HUDEP-2 (cell line): ENCODE data around the gene KCNJ12.

Experiments
- DNase-seq, 76 experiments: peaks; one replicate each; lab custom pipeline; 2025; ENCODE audit not compliant: unreplicated experiment in 76 of 76; lab: John Stamatoyannopoulos, UW

KCNJ12 gene

DNA sequence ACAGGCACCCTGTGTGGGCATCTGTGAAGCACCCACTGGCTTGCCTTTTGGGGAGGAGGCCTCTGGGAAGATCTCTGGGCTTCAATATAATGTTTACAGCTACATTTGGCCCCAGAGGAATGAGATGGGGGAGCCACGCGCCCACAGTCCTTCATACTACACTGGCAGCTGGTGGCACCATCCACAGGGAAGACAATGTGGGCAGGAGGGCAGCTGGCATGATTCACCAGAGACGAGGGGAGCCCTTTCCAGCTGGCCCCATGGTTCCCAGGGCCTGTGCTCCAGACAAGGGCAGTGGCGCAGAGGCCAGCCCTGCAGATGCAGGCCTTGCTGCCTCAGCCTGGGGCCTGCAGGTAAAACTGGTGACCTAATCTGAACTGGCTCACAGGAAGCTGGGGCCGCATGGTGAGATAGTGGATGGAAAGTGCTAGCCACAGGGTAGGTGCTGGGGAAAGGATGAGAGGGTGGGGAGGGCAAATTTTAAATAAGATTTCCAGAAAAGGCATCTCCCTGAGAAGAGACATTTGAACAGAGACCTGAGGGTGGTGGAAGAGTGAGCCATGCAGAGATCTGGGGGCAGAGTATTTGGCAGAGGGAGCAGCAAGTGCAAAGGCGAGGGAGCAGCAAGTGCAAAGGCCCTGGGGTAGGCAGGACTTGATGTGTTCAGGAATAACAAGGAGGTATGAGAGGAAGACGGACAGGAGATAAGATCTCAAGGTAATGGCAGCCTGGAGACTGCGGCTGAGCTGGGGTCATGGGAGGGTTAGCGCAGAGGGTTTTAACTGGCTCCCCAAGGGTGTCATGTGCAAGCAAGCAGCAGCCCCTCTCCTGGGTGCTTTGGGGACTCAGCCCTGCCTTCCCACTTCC, 12.1 kb upstream of the KCNJ12 start:
- no peak for DNase-seq

DNA sequence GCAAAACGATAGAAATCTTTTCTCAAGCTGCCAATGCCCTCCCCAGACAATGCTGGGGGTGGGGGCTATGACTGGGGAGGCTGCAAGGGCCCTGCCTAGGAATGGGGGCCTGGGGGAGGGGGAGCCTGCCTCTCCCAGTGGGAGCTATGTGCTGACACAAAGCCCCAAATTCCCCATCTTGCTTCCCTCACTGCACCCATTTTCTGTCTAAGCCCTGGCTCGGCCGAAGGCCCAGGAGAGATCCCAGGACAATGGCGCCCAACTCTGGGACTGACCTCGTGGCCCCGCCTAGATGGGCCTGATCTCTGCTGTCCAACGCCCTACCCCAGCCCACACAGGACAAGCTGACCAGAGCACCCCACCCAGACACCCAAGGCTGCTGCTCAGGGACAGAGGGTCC, 11.1 kb upstream of the KCNJ12 start:
- DNase-seq: no peak

DNA sequence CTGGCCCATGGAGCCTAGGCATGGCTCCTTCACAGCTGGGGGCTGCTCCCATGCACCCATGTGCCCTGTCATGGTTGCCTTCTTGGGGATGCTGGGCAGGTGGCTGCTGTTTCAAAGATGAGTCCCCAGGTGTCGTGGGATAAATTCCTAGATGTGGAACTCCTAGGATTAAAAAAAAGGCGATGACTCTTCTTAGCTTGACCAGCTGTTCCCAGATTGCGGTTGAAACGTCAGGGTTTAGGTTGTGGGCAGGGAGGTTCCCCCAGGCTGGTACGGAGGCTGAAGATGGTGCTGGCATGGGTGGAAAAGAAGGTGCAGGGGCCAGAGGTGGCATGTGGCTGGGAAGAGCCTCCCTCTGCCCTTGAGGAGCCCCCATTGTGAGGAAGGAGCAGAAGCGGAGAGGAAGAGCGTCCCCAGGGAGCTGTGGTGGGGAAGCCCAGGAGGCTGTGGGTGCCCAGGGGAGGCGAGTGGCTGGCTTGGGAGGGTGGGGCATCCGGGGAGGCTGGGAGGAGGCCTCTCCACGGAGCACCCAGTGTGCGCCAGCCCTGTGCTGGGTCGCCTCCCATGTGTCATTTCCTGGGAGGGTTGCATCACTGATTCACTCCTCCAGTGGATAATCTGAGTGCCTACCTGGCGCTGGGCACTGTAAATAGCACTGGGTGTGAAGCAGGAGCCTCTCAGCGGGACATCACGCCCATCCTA, 7.5 kb upstream of the KCNJ12 start:
- DNase-seq: peak in 2 of 76 experiments; percentile 8 to 18

DNA sequence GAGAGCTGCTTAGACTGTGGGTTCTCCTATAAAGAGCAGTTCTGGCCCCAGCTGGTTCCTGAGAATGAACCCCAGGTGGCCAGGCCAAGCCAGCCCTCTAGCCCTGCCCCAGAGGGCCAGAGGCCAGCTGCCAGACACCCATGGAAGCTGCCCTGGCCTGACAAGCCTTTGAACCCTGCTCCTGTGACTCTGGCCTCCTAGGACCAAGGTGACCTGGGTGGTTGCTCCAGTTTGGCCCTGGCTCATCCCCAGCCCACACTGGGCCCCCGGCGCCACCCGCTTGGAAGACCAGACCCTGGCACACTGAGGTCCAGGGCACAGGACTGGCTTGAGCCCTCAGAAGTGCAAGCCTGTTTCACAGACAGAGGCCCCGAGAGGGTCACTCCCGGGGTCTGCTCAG, 6.8 kb upstream of the KCNJ12 start:
- DNase-seq: no peak

DNA sequence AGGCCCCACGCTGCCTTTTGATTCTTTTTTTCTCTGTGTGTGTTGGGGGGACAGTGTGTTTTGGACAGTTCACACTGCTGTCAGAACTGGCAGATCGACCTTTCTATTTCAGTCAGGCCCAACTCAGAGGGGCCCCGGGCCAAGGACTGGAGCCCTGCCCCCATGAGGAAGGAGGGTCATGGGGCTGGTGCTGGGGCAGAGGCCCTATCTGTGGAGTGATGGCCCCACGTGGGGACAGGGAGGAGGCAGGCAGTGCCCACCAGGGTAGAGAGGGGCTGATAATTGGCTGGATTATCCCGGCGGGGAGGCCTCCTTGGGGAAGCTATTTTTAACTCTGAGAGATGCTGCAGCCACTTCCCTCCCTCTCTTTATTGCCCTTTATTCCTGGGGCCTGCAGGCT, 5.7 kb upstream of the KCNJ12 start:
- no peak for DNase-seq

DNA sequence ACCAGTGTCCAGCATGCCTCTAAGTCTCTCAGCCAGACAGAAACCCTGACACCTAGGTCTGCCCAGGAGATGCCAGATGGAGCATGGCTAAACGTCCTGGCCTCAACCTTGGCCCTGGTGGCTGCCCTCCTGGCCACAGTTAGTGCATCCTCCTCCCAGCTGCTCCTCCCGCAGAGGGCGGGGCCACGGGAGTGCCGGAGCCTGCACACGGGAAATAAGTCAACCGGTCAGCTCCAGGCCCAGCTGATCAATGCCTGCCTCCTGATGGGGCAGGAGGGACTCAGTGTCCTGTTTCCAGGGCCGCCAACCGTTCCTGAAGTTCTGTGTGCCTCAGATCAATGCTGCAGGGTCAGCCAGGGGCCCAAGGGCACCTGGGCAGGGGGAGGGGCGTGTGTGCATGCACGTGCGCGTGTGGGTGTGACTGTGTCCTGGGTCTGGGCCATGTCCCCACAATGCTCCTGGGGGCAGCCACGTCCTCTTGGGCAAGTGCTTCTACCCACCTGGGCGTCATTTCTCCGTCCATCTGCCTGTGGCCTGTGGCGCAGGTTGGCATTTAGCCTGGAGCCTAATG, 4.6 kb upstream of the KCNJ12 start:
- DNase-seq: no peak

DNA sequence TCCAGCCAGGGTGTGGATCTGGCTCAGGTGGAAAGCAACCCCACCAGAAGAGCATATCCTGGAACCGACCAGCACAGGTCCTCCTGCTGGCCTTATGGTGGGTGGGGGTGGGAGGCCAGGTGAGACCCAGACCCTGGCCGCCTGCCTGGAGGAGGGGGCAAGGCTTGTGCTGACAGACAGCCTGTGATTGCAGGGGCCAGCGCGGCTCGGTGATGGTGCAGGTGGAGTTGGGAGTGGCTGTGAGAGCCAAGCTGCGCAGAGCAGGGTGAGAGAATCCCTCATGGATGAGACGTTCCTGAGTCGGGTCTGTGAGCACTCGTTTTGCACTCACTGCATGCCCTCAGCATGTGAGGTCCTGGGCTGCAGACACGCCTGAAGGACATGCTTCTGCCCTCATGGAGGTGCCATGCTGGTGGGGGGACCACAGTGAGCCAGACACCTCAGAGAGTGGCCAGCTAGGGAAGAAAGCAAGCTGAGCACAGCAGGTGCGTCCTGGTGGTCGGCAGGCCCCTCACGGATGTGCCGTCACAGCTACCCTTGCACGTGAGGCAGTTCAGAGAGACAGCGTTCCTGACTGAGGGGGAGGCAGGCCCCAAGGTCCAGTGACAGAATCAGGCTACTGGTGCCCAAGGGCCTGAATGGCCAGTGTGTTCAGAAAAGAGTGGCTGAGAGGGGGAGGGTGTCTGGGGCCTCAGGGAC, 3.8 kb upstream of the KCNJ12 start:
- DNase-seq: no peak

DNA sequence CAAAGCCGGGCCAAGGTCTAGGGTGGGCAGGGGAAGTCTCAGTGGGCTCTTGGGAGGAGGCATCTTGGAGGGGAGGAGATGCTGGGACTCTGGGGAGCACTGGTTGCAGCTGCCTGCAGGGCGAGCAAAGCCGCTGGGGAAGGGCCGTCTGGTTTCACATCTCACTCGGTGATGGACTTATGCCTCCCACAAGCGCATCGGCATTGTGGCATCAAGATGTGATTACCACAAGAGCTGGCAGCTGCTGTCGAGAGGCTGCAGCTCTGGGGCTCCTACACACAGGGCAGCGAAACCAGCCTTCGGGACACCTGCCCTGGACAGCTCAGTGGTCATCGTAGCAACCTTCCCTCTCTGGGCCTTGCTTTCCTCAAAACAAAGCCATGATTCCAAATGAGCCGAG, 3.1 kb upstream of the KCNJ12 start:
- no peak for DNase-seq

DNA sequence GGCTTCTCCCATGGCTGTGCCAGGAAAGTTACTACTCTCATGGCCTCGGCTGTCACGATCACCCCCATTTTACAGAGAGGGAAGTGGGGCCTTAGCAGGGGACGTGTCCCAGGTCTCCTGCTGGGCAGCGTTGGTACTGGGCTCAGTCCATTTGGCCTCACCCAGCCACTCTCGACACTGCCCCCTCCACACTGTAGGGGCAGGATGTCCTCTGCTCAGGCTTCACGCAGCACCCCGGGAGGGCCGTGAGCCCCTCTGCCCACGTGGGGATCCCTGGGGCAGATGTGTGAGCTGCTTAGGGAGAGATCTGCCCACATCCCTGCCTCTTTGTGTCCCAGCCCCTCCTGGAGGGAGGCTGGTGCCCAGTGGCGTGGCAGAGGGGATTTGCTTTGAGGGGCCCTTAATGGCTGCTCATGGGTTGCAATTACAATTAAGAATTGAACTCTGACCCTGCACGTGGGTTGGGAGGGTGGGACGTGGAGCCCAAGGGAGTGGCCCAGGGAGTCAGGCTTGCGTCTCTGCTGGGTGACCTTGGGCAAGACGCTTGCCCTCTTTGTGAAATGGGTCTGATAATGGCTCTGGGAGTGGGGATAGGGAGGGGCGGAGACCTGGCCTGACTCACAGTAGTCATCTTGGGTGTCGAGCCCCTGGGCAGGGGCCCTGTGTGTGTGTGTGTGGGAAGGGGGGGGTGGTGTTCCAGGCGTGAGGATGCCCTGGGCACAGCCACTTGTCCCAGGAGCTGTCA, 2.3 kb upstream of the KCNJ12 start:
- DNase-seq: peak in 11 of 76 experiments; percentile 3 to 33 (median 26)

DNA sequence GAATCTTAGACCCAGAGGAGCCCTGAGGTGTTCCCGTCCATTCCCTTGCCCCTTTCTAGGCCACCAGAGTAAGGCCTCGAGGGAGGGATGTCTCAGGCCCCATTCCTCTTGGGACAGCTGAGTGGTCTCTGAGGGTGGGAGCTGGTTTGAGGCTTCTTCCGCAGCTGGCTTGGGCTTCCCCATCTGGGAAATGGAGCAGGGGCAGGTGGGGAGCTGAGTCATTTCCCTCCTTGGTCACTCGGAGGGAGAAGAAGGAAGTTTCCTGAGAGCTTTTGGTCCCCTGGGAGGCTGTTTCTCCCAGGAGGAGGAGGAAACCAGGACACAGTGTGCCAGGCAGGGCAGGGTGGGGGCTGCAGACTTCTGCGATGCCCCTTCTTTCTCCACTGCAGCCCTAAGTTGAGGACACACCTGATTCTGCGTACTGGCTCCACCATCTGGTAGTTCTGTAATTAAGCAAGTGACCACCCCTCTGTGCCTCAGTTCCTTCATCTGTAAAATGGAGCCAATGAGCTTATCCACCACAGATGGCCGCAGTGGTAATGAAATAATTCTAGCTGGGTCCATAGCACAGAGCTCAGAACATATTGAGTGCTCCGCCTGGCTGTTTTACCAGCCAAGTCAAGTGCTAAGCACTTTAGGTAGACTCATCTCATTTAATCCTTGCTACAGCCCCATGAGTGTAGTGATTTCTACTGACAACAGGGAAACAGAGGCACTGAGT, 1.6 kb upstream of the KCNJ12 start:
- DNase-seq: peak in 1 of 76 experiments; percentile 3

DNA sequence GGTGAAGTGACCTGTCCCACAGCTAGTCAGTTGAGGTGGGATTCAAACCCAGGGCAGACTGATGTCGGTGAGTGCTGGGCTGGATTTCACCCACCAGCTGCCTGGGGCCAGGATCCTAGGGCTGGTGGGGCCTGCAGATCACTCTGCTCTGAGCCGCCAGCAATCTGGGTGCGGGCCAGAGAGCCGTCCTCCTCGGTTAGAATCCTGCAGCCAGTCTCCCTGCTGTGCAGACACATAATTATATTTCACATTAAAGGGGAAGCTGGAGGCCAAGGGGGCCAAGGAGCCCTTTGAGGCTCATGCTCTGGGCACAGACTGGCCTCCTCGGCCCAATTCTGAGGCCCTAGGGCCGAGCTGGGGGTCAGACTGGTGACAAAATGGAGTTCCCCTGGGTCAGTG, 996 bp upstream of the KCNJ12 start:
- no peak for DNase-seq

DNA sequence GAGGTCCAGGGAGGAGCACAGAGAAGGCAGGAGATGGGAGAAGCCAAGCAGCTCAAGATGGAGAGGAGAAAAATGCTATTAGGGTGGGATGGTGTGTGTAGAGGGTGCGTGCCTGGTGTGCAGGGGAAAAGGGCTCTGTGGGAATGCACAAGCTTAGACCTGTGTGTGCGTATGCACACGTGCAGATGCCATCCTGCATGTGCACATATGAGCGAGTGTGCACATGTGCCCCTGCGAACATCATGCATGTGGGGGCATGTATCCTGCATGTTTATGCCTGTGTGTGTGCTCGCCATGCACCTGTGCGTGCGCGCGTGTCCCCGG, 438 bp upstream of the KCNJ12 start:
- DNase-seq: no peak

DNA sequence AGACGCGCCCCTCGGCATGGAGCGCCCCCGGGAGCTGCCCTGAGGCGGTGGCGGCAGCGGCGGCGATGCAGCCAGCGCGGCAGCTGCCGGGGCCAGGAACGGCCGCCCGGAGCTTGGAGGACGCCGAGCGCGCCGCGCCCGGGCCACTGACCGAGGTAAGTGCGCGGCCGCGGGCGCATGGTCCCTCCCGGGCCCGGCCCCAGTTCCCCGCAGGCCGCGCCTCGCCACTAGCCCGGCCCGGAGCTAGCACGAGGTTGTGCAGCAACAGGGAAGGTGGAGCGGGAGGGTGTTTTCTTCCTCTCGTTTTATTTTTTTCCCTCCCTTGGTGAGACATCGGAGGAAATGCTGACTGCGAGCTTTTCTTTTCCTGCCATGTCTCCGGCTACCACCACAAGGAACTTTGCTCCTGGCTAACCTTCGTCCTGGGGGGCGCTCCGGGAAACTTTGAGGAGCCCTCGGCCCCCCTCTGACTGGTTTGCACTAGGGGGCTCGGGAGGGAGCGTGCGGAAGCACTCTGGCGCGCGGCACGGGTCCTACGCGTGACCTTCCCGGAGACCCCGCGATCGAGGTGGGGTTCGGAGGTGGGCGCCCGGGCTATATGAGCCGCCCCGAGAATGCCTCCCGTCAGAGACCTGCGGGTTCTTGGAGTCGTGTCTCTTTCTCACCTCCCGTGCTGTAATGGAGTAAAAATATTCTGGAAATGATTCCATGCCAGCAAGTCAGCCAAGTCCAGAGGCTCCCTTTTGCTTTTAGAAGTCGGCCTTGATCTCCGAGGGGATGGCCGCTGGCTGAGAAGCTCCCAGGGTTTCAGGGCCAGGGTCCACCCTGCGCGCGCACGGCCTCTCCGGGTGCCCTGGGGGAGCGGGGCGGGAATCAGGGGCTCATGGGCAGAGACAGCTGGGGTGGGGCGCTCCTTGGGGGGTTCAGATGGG, 868 bp downstream of the KCNJ12 start:
- peak in 10 of 76 experiments; percentile 5 to 42 (median 24) for DNase-seq

DNA sequence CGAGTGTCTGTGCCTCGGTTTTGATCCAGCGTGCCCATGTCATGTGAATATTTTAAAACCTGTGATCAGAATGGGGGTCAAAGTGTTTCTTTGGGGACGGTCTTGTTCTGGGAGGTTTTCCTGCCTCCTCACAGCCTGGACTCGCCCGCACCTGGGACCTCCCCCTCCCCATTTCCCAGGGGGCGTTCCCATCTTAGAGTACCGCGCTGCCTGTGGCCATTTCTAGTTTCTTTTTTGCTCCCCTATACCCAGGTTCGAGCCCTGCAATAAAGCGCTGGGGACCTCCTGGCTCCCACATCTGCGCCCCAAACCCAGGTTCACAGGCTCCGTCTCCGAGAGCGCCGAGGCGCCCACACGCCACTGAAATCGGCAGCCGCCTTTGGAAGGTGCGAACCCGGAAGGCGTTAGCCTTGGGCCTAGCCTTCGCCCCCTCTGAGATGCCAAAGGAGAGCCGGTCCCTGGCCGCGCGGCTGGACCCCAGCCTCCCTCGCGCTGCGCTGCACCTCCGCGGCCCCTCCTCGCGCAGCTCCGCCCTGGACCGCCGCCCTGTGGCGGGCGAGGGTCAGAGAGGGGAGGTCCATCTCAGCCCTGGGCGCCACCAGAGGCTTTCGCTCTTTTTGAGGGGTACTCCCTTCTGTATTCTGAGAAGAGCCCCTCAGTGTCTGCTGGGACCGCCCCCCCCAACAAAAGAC, 1.7 kb downstream of the KCNJ12 start:
- no peak for DNase-seq

DNA sequence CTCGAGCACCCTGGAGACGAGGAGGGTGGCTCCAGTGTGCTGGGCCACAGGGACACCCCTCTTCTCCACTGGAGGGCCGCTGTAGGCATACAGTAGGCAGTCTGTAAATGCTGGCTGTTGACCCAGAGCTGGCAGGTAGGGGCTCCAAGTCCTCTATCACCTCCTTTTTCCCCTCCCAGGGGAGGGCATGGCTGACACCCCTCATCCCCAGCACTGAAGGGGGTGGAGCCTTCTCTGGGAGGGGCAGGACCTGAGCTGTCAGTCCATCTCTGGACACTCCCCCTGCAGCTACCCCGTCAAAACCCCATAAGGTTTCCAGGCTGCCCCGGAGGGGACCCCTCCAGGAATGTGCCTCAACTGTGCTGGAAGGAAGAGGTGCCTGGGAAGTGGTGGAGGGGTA, 2.4 kb downstream of the KCNJ12 start:
- peak in 2 of 76 experiments; percentile 14 to 25 for DNase-seq

DNA sequence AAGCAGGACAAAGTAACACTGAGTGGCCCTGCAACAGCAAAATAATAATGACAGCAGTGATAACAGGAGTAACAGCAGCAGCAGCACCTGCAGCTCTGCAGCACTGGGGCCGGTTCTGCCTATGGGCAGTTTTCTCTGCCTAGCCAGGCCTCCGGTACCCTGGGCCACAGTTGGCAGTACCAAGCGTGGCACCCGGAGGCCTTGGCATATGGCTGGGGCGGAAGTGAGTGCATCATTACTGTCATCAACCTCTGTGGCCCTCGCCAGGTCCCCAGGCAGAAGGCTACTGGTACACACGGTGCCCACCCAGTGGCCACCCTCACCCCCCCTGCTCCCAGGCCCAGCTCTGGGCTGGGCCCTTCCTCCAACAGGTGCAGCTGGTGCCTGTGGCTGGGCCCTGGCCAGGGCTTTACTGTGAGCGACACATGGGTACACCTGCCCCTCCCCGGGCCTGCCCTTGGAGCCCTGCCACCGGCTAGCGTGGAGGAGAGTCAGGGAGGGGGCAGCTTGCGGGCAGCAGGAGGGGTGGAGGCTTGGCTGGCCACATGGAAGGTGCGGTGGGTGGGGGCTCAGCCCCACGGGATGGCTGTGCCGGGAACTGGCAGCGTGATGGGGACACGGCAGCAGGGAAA, 3.0 kb downstream of the KCNJ12 start:
- DNase-seq: peak in 2 of 76 experiments; percentile 10 to 22

DNA sequence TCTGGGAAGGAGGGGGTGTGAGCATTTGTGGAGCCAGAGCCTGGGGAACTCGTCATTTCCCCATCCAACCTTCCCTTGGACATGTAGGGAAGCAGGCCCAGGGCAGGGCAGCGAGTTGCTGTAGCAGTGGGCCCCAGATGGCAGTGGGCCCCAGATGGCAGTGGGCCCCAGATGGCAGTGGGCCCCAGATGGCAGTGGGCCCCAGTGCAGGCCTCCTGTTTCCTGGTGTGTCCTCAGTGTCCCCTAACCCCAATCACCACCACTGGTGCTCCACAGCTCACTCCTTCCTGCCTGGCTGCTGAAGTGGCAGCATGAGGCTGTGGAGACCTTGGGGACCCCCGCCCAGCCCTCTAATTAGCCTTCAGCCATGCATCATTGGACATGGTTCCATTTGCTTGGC, 4.5 kb downstream of the KCNJ12 start:
- no peak for DNase-seq
